ENCODE measurements around the gene PRLR. TPM values are rescaled to one million over a fixed set of nuclear protein-coding genes. Genes with fewer than 3 reads are reported as not detected.
A peak's percentile ranks its signal among the peaks of the same experiment; 100 is the strongest.
"Not testable (repeated sequence)": the region's sequence is repeated elsewhere in the genome, so short reads cannot be mapped to it uniquely, and the experiment has no call there.

PRLR gene
- polyA plus RNA-seq, 1 donor from 2014 or later: 0.50 TPM

- peaks cover 2% of the 10 kb centered on the region for H3F3A ChIP-seq (ENCODE audit: insufficient read depth, low read length, poor library complexity, severe bottlenecking)
- H3K4me3 ChIP-seq (ENCODE audit: low read length): peak overlapping the region; percentile 19
- peak overlapping the region; percentile 43 for H3K4me2 ChIP-seq (ENCODE audit: low read length)
- H3K9ac ChIP-seq (ENCODE audit: low read length): no peak overlapping the region
- H3K9me3 ChIP-seq (ENCODE audit: low read length): no peaks in the 10 kb centered on the region
- H3K79me2 ChIP-seq (replicated peaks; ENCODE audit: insufficient read depth, low read length): no peaks in the 10 kb centered on the region
- TF ChIP-seq MXI1 (conservative IDR thresholded peaks at IDR 0.05; ENCODE audit: poor library complexity, severe bottlenecking) (no peak), RAD21 (conservative IDR thresholded peaks at IDR 0.05) (no peak), REST (IDR thresholded peaks at IDR 0.05; ENCODE audit: borderline replicate concordance) (peak; percentile 74), SMC3 (conservative IDR thresholded peaks at IDR 0.05; ENCODE audit: poor library complexity) (no peak), EP300 (conservative IDR thresholded peaks at IDR 0.05; ENCODE audit: poor library complexity, severe bottlenecking) (peak; percentile 68), EZH2 (IDR thresholded peaks at IDR 0.05; ENCODE audit: borderline replicate concordance, insufficient read depth, low read length, poor library complexity, severe bottlenecking) (no peak), TAF1 (IDR thresholded peaks at IDR 0.05; ENCODE audit: low read depth) (no peak), CTCF (IDR thresholded peaks at IDR 0.05; ENCODE audit: poor library complexity, severe bottlenecking) (no peak), POLR2AphosphoS5 (IDR thresholded peaks at IDR 0.05) (peak; percentile 30)
- H3K27me3 ChIP-seq (ENCODE audit: insufficient read depth, low read depth, low read length): no peaks in the 10 kb centered on the region
- peak overlapping the region; percentile 44 for H3K27ac ChIP-seq (ENCODE audit: low read length)
- no peaks in the 10 kb centered on the region for H3K36me3 ChIP-seq (ENCODE audit: insufficient read depth, low read length)
- no peaks in the 10 kb centered on the region for H3K9me2 ChIP-seq (ENCODE audit: insufficient read depth, low read length)
- H4K20me1 ChIP-seq (ENCODE audit: insufficient read depth): no peaks in the 10 kb centered on the region
- H2AFZ ChIP-seq (ENCODE audit: low read depth, low read length): no peak overlapping the region
Observed at GRCh38 chr5:35038891-35039290, 191.4 kb downstream of the PRLR start.

- Histone ChIP-seq H3F3A (ENCODE audit: insufficient read depth, low read length, poor library complexity, severe bottlenecking) (peaks cover 2% of the 10 kb centered on the region), H3K27me3 (ENCODE audit: insufficient read depth, low read depth, low read length) (no peaks in the 10 kb centered on the region), H3K4me2 (ENCODE audit: low read length) (no peak overlapping the region), H3K79me2 (replicated peaks; ENCODE audit: insufficient read depth, low read length) (no peaks in the 10 kb centered on the region), H2AFZ (ENCODE audit: low read depth, low read length) (no peak overlapping the region), H3K36me3 (ENCODE audit: insufficient read depth, low read length) (no peaks in the 10 kb centered on the region), H3K27ac (ENCODE audit: low read length) (no peak overlapping the region), H4K20me1 (ENCODE audit: insufficient read depth) (no peaks in the 10 kb centered on the region), H3K4me3 (ENCODE audit: low read length) (no peak overlapping the region), H3K9me2 (ENCODE audit: insufficient read depth, low read length) (no peaks in the 10 kb centered on the region), H3K9me3 (ENCODE audit: low read length) (no peaks in the 10 kb centered on the region), H3K9ac (ENCODE audit: low read length) (no peak overlapping the region)
- TF ChIP-seq MXI1 (conservative IDR thresholded peaks at IDR 0.05; ENCODE audit: poor library complexity, severe bottlenecking) (no peak), SMC3 (conservative IDR thresholded peaks at IDR 0.05; ENCODE audit: poor library complexity) (no peak), TAF1 (IDR thresholded peaks at IDR 0.05; ENCODE audit: low read depth) (no peak), EZH2 (IDR thresholded peaks at IDR 0.05; ENCODE audit: borderline replicate concordance, insufficient read depth, low read length, poor library complexity, severe bottlenecking) (no peak), REST (IDR thresholded peaks at IDR 0.05; ENCODE audit: borderline replicate concordance) (no peak), CTCF (IDR thresholded peaks at IDR 0.05; ENCODE audit: poor library complexity, severe bottlenecking) (no peak), EP300 (conservative IDR thresholded peaks at IDR 0.05; ENCODE audit: poor library complexity, severe bottlenecking) (no peak), POLR2AphosphoS5 (IDR thresholded peaks at IDR 0.05) (no peak), RAD21 (conservative IDR thresholded peaks at IDR 0.05) (no peak)
Observed at GRCh38 chr5:35036536-35036935, 193.8 kb downstream of the PRLR start.

GRCh38 chr5:35035929-35036328 is 194.4 kb downstream of the PRLR start:
- H3K27ac ChIP-seq (ENCODE audit: low read length); H3K9me3 ChIP-seq (ENCODE audit: low read length); H3K27me3 ChIP-seq (ENCODE audit: insufficient read depth, low read depth, low read length); H3K9me2 ChIP-seq (ENCODE audit: insufficient read depth, low read length); H3K79me2 ChIP-seq (replicated peaks; ENCODE audit: insufficient read depth, low read length); H3K36me3 ChIP-seq (ENCODE audit: insufficient read depth, low read length); H2AFZ ChIP-seq (ENCODE audit: low read depth, low read length); H3K9ac ChIP-seq (ENCODE audit: low read length); H3F3A ChIP-seq (ENCODE audit: insufficient read depth, low read length, poor library complexity, severe bottlenecking); H4K20me1 ChIP-seq (ENCODE audit: insufficient read depth); H3K4me2 ChIP-seq (ENCODE audit: low read length); H3K4me3 ChIP-seq (ENCODE audit: low read length): not testable (repeated sequence)

Data from neural cell (in vitro differentiated cells).